K562 (cell line): ENCODE results near the gene TSPAN14. TPM values are rescaled to one million over a fixed set of nuclear protein-coding genes. Genes with fewer than 3 reads are reported as not detected.

Source experiments
- CBX3 ChIP-seq, 2 experiments: IDR thresholded peaks; 1 replicate in 1 of 2; 2 replicates in 1 of 2; pipeline ENCODE4 v1.6.1; 2012; ENCODE audit warnings: inconsistent platforms in 2 of 2, low read length in 2 of 2, borderline replicate concordance in 1 of 2, control low read depth in 1 of 2
- CREB5 ChIP-seq: fragments of 250-450 bp; sonication (Bioruptor Pico); IDR thresholded peaks from 2 replicates; pipeline ENCODE4 v1.5.0; 2020; ENCODE audit warnings: mild to moderate bottlenecking
- E2F1 ChIP-seq: sonication (generic); formaldehyde crosslinking; IDR thresholded peaks from 2 replicates; pipeline ENCODE4 v1.8.1; 2023; ENCODE audit warnings: mild to moderate bottlenecking, missing genetic modification reagents, moderate library complexity
- E2F4 ChIP-seq: sonication (generic); formaldehyde crosslinking; IDR thresholded peaks from 2 replicates; pipeline ENCODE4 v1.8.0; 2022; ENCODE audit warnings: mild to moderate bottlenecking, low read depth, missing genetic modification reagents
- ETS2 ChIP-seq: IDR thresholded peaks from 2 replicates; pipeline ENCODE4 v1.6.1; 2016; ENCODE audit warnings: borderline replicate concordance, missing genetic modification characterization, mild to moderate bottlenecking, moderate library complexity, missing compliant biosample characterization; ENCODE audit not compliant: poor library complexity, severe bottlenecking
- EZH2 ChIP-seq: IDR thresholded peaks from 2 replicates; pipeline ENCODE4 v1.6.1; 2012; ENCODE audit warnings: low read depth, mild to moderate bottlenecking, inconsistent platforms, low read length, borderline replicate concordance
- KDM4B ChIP-seq, 2 experiments: fragments of 450-650 bp in 1 of 2; sonication (generic) in 1 of 2; IDR thresholded peaks; 2 replicates each; pipeline ENCODE4 v1.6.1; 2016 to 2017; ENCODE audit warnings: borderline replicate concordance in 2 of 2, antibody characterized with exemption in 1 of 2, low read depth in 1 of 2, mild to moderate bottlenecking in 1 of 2
- MEF2A ChIP-seq: IDR thresholded peaks from 2 replicates; pipeline ENCODE4 v1.6.1; 2011; ENCODE audit warnings: low read depth, mild to moderate bottlenecking, low read length, moderate library complexity; ENCODE audit not compliant: control insufficient read depth
- RBM34 ChIP-seq: fragments of 200-400 bp; formaldehyde crosslinking; IDR thresholded peaks from 2 replicates; pipeline ENCODE4 v1.6.1; 2018; ENCODE audit warnings: low read length, borderline replicate concordance; ENCODE audit not compliant: insufficient read depth
- SAFB2 ChIP-seq: fragments of 200-400 bp; formaldehyde crosslinking; IDR thresholded peaks from 2 replicates; pipeline ENCODE4 v1.6.1; 2018; ENCODE audit warnings: borderline replicate concordance, low read length, low read depth, moderate library complexity; ENCODE audit not compliant: severe bottlenecking
- SREBF1 ChIP-seq: fragments of 150-350 bp; IDR thresholded peaks from 2 replicates; pipeline ENCODE4 v1.6.1; 2014; ENCODE audit warnings: antibody characterized with exemption, low read depth, low read length, borderline replicate concordance
- THAP12 ChIP-seq: fragments of 250-450 bp; sonication (Bioruptor Pico); IDR thresholded peaks from 2 replicates; pipeline ENCODE4 v1.9.0; 2021; ENCODE audit warnings: mild to moderate bottlenecking, inconsistent platforms
- ZNF436 ChIP-seq: fragments of 250-450, 450-650 bp; sonication (Bioruptor Pico); formaldehyde crosslinking; IDR thresholded peaks from 2 replicates; pipeline ENCODE4 v1.7.0; 2020; ENCODE audit warnings: mild to moderate bottlenecking
- ZNF518B ChIP-seq: fragments of 250-450 bp; sonication (Bioruptor Pico); IDR thresholded peaks from 2 replicates; pipeline ENCODE4 v1.5.0; 2021; ENCODE audit warnings: mild to moderate bottlenecking, moderate library complexity
- ZNF668 ChIP-seq: fragments of 250-450 bp; sonication (Bioruptor Pico); IDR thresholded peaks from 2 replicates; pipeline ENCODE4 v1.8.0; 2022; ENCODE audit warnings: mild to moderate bottlenecking, inconsistent platforms
- polyA plus RNA-seq, 8 experiments: library from polyadenylated mRNA; depleted of rRNA in 4 of 8; stranded (reverse) in 5 of 8; unstranded in 3 of 8; fragments of >200 nt; fragmentation: Nextera tagmentation in 2 of 8; fragmentation: Illumina TruSeq in 1 of 8; extraction: Ambion mirVana in 2 of 8; extraction: Trizol in 1 of 8; gene quantifications; 2 replicates each; pipeline versions ENCODE4 v1.2.1 to v1.2.3, GENCODE V29; 2011 to 2014; ENCODE audit warnings: inconsistent platforms in 1 of 8, missing spikeins in 1 of 8
- total RNA-seq, 7 experiments: library from RNA; depleted of rRNA in 6 of 7; stranded (reverse); fragments of >200 nt in 6 of 7; fragmentation: Illumina TruSeq in 2 of 7; extraction: Trizol in 2 of 7; gene quantifications; 2 replicates each; pipeline versions ENCODE4 v1.2.1 to v1.2.3, GENCODE V29; 2011 to 2021; ENCODE audit warnings: low replicate concordance in 1 of 7

The TSPAN14 gene
- total and polyA plus RNA-seq, 9 of the 15 experiments (the other 6 are each of a cell fraction or from before 2014, with no cell fraction given) = 5.8 to 92.9 (median 23.3) TPM

- TF ChIP-seq E2F4 (CRISPR knock-in tag) (no peak), RBM34 (no peak), ETS2 (tag) (no peak), SAFB2 (no peak), KDM4B (IDR thresholded peaks at IDR 0.05; ENCODE audit: borderline replicate concordance in 2 of 2, low read depth in 1 of 2) (no peak), ZNF436 (CRISPR knock-in tag) (no peak), ZNF668 (CRISPR knock-in tag) (no peak), MEF2A (no peak), CBX3 (IDR thresholded peaks at IDR 0.05; ENCODE audit: borderline replicate concordance in 1 of 2, low read length in 2 of 2) (peak in 1 of 2 experiments; percentile 73; a peak in 1 of 3 replicates), SREBF1 (no peak), THAP12 (no peak), CREB5 (no peak), EZH2 (no peak), ZNF518B (CRISPR knock-in tag) (no peak), E2F1 (no peak)
These were observed 43.3 kb downstream of the TSPAN14 start (continued) for GRCh38 chr10:80497187-80498077.
